Parathyroid adenoma (tissue), 2 donors: ENCODE results near the gene ZC3H12C.

Experiments
- H2AFZ ChIP-seq: fragments of 300-600 bp; sonication (generic); one replicate; pipeline ENCODE4 v1.7.0; 2017; ENCODE audit warnings: antibody characterized with exemption, mild to moderate bottlenecking
- H3K27ac ChIP-seq: fragments of 300-600 bp; sonication (generic); one replicate; pipeline ENCODE4 v1.7.0; 2017
- H3K27me3 ChIP-seq: fragments of 300-600 bp; sonication (generic); one replicate; pipeline ENCODE4 v1.7.0; 2017; ENCODE audit warnings: low read length; ENCODE audit not compliant: control insufficient read depth, insufficient read depth
- H3K36me3 ChIP-seq: fragments of 300-600 bp; sonication (generic); one replicate; pipeline ENCODE4 v1.7.0; 2017; ENCODE audit warnings: low read length; ENCODE audit not compliant: control insufficient read depth, insufficient read depth
- H3K4me1 ChIP-seq: fragments of 300-600 bp; sonication (generic); one replicate; pipeline ENCODE4 v1.7.0; 2017; ENCODE audit warnings: control low read depth
- H3K4me2 ChIP-seq: fragments of 300-600 bp; sonication (generic); one replicate; pipeline ENCODE4 v1.7.0; 2017; ENCODE audit warnings: low read length
- H3K4me3 ChIP-seq: fragments of 300-600 bp; sonication (generic); one replicate; pipeline ENCODE4 v1.7.0; 2017; ENCODE audit warnings: low read depth, low read length
- H3K79me2 ChIP-seq: fragments of 300-600 bp; sonication (generic); one replicate; pipeline ENCODE4 v1.7.0; 2017; ENCODE audit warnings: control low read depth
- H3K9ac ChIP-seq: fragments of 300-600 bp; sonication (generic); one replicate; pipeline ENCODE4 v1.7.0; 2017; ENCODE audit warnings: mild to moderate bottlenecking
- H3K9me3 ChIP-seq: fragments of 300-600 bp; sonication (generic); one replicate; pipeline ENCODE4 v1.7.0; 2017; ENCODE audit warnings: low read length; ENCODE audit not compliant: control insufficient read depth
- CTCF ChIP-seq: fragments of 300-600 bp; sonication (generic); IDR thresholded peaks from one replicate; pipeline ENCODE4 v1.7.0; 2017; ENCODE audit warnings: antibody characterized with exemption, mild to moderate bottlenecking
- donor health status: primary hyperparathyroidism.

Gene ZC3H12C

GRCh38 chr11:110174645-110175310, 81.6 kb downstream of the ZC3H12C start:
- Histone ChIP-seq H3K27ac (no peak overlapping the region), H3K4me1 (no peaks in the 10 kb centered on the region), H3K4me3 (no peak overlapping the region), H2AFZ (no peak overlapping the region), H3K4me2 (no peak overlapping the region), H3K27me3 (no peaks in the 10 kb centered on the region), H3K36me3 (no peaks in the 10 kb centered on the region), H3K9ac (no peak overlapping the region), H3K9me3 (no peaks in the 10 kb centered on the region), H3K79me2 (no peaks in the 10 kb centered on the region)
- TF ChIP-seq CTCF, result no peak

GRCh38 chr11:110176366-110177085, 83.3 kb downstream of the ZC3H12C start:
- Histone ChIP-seq H3K9me3 (no peaks in the 10 kb centered on the region), H3K79me2 (no peaks in the 10 kb centered on the region), H3K9ac (no peak overlapping the region), H3K4me1 (no peaks in the 10 kb centered on the region), H3K4me3 (no peak overlapping the region), H3K4me2 (no peak overlapping the region), H3K36me3 (no peaks in the 10 kb centered on the region), H3K27ac (no peak overlapping the region), H3K27me3 (no peaks in the 10 kb centered on the region), H2AFZ (no peak overlapping the region)
- TF ChIP-seq CTCF, result no peak

GRCh38 chr11:110177086-110177456, 83.9 kb downstream of the ZC3H12C start:
- no peaks in the 10 kb centered on the region for H3K27me3 ChIP-seq
- H3K79me2 ChIP-seq, result no peaks in the 10 kb centered on the region
- no peaks in the 10 kb centered on the region for H3K36me3 ChIP-seq
- no peak overlapping the region for H3K4me3 ChIP-seq
- no peak overlapping the region for H3K4me2 ChIP-seq
- TF ChIP-seq CTCF, result no peak
- H3K4me1 ChIP-seq, result no peaks in the 10 kb centered on the region
- H3K27ac ChIP-seq, result no peak overlapping the region
- no peaks in the 10 kb centered on the region for H3K9me3 ChIP-seq
- H2AFZ ChIP-seq, result no peak overlapping the region
- H3K9ac ChIP-seq, result no peak overlapping the region

- no peaks in the 10 kb centered on the region for H3K4me1 ChIP-seq
- TF ChIP-seq CTCF, result no peak
- no peak overlapping the region for H3K27ac ChIP-seq
- no peaks in the 10 kb centered on the region for H3K36me3 ChIP-seq
- no peak overlapping the region for H3K9ac ChIP-seq
- H3K9me3 ChIP-seq, result no peaks in the 10 kb centered on the region
- no peaks in the 10 kb centered on the region for H3K79me2 ChIP-seq
- no peak overlapping the region for H3K4me3 ChIP-seq
- H2AFZ ChIP-seq, result no peak overlapping the region
- H3K4me2 ChIP-seq, result no peak overlapping the region
- H3K27me3 ChIP-seq, result no peaks in the 10 kb centered on the region
Measured at GRCh38 chr11:110179064-110179463, 85.9 kb downstream of the ZC3H12C start.

- Histone ChIP-seq H3K27me3 (no peaks in the 10 kb centered on the region), H3K4me1 (no peaks in the 10 kb centered on the region), H3K4me2 (no peak overlapping the region), H3K36me3 (no peaks in the 10 kb centered on the region), H2AFZ (no peak overlapping the region), H3K9me3 (no peaks in the 10 kb centered on the region), H3K79me2 (no peaks in the 10 kb centered on the region), H3K9ac (no peak overlapping the region), H3K27ac (no peak overlapping the region), H3K4me3 (no peak overlapping the region)
- no peak for TF ChIP-seq CTCF
Measured at GRCh38 chr11:110182886-110183285, 89.7 kb downstream of the ZC3H12C start.
